AG09309 (cell line): ENCODE measurements around the gene MYH9.

ENCODE experiments used
- DNase-seq: peaks from one replicate; pipeline ENCODE4 v3.0.0-alpha.2; 2010; ENCODE audit warnings: low read depth
- H3K4me3 ChIP-seq: 2 replicates; pipeline ENCODE4 v1.5.1; 2011; ENCODE audit warnings: mild to moderate bottlenecking, low read depth, low read length, moderate library complexity; ENCODE audit not compliant: control insufficient read depth
- TF ChIP-seq, protein P1 (sequence below): IDR thresholded peaks from 2 replicates; pipeline ENCODE4 v1.5.1; 2011; ENCODE audit warnings: mild to moderate bottlenecking, low read depth, low read length, inconsistent platforms; ENCODE audit not compliant: insufficient read depth, control insufficient read depth; ENCODE audit errors: missing control alignments

MYH9 gene

GRCh38 chr22:36381513-36382128 is 6.1 kb downstream of the MYH9 start:
- DNase-seq, result no peak
- TF ChIP-seq, protein P1, sequence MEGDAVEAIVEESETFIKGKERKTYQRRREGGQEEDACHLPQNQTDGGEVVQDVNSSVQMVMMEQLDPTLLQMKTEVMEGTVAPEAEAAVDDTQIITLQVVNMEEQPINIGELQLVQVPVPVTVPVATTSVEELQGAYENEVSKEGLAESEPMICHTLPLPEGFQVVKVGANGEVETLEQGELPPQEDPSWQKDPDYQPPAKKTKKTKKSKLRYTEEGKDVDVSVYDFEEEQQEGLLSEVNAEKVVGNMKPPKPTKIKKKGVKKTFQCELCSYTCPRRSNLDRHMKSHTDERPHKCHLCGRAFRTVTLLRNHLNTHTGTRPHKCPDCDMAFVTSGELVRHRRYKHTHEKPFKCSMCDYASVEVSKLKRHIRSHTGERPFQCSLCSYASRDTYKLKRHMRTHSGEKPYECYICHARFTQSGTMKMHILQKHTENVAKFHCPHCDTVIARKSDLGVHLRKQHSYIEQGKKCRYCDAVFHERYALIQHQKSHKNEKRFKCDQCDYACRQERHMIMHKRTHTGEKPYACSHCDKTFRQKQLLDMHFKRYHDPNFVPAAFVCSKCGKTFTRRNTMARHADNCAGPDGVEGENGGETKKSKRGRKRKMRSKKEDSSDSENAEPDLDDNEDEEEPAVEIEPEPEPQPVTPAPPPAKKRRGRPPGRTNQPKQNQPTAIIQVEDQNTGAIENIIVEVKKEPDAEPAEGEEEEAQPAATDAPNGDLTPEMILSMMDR, result no peak
- H3K4me3 ChIP-seq, result no peak overlapping the region

- no peak for DNase-seq
- TF ChIP-seq, protein P1, result no peak
Observed at GRCh38 chr22:36379593-36380361, 8.0 kb downstream of the MYH9 start.

GRCh38 chr22:36378869-36379217 is 8.9 kb downstream of the MYH9 start:
- DNase-seq, result no peak
- TF ChIP-seq, protein P1, result no peak
- no peak overlapping the region for H3K4me3 ChIP-seq

More at GRCh38 chr22:36379593-36380361, 8.0 kb downstream of the MYH9 start:
- no peak overlapping the region for H3K4me3 ChIP-seq

GRCh38 chr22:36378080-36378868 is 9.5 kb downstream of the MYH9 start:
- TF ChIP-seq, protein P1, result no peak
- no peak overlapping the region for H3K4me3 ChIP-seq
- no peak for DNase-seq

- H3K4me3 ChIP-seq, result no peak overlapping the region
Observed at GRCh38 chr22:36377022-36377631, 10.6 kb downstream of the MYH9 start.

GRCh38 chr22:36376265-36376664 is 11.5 kb downstream of the MYH9 start:
- H3K4me3 ChIP-seq, result no peak overlapping the region
- no peak for DNase-seq
- TF ChIP-seq, protein P1, result no peak

More at GRCh38 chr22:36377022-36377631, 10.6 kb downstream of the MYH9 start:
- TF ChIP-seq, protein P1, result no peak
- DNase-seq, result no peak
